Activated gamma-delta T cell treated with Interleukin-2 at 50 U/mL for 16 hours (primary cell): Measurements from ENCODE around the gene PSMD5.

Experiments used
- DNase-seq: peaks from one replicate; pipeline ENCODE4 v3.0.0-alpha.2; 2020

PSMD5 gene

DNA sequence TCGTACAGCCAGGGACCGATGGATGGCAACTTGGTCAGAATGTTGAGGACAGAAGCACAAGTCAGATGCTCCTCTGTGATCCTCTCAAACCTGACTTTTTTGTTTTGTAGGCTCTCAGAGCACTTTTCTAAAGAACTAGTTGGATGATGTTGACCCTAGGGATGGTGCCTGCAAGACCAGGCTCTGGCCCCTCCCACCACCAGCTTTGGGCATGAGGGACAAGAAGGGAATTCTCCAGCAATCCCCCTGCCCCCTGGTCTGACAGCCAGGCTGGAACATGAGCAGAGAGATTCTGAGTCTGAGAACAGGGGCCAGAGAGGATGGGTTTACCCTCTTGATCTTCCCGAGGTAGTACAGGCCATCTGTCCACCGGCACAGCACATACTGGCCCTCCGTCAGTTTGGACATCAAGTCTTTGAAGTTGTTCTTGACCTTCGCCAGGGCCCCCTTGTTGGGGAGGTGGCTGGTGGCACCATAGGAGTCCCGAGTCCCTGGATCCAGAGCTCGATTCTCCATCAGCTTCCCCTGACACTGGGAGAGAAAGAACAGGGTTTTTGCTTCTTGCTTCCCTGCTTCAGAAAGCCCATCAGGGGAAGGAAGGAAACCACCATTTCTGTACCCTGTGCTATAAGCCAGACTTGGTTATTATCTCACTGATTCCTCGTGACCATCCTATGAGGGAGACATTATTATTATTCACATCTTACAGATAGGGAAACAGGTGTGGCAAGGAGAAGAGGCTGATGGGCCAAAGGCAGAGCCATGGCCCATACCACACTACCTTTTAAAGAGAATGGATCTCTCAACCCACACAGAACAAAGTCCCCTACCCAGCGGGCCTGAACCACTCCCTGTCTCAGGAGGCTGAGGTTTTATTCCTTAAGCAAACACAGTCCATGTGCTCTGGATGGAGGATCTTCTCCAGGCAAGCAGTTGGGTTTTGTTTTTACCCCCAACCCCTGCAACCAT is 31.8 kb upstream of the PSMD5 start:
- no peak for DNase-seq

DNA sequence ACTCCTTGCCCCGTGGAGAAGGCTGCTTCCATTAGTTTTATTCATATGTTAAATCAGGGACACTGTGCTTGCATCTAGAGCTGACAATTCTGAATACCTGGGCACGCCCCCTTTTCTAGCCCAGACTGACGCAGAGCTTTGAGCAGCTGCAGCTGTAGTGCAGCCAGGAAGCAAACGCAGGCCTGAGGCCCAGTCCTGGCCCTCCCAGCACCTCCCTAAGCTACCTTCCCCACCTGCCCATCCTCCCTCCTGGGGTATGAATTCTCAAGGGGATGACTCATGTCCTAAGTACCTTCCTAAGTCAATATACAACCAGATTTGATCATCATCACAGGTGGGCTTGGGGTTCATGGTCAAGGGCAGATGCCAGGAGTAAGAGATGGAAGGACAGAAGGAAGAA is 30.8 kb upstream of the PSMD5 start:
- DNase-seq: no peak

- DNase-seq: no peak
Observed at GRCh38 chr9:120872791-120873502, 30.2 kb upstream of the PSMD5 start.

GRCh38 chr9:120870206-120870605 is 27.5 kb upstream of the PSMD5 start:
- no peak for DNase-seq

DNA sequence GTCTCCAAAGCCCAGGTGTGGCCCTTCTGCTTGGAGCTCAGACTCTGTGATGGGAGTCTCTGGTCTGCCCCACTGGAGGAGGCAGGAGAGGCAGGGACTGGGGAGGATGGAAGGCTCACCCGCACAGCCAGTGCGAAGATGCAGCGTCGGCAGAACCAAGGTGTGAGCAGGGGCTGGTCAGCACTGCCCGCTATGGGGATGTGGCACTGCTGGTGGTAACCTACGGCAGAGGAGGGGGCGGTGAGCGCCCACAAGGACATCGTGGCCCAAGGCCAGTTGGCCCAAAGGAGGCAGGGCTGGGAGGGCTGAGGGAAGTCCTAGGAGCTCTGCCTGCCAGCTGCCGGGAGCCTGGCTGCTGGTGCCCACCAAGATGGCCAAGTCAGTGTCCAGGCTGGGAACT is 27.0 kb upstream of the PSMD5 start:
- no peak for DNase-seq

GRCh38 chr9:120869360-120869687 is 26.6 kb upstream of the PSMD5 start:
- no peak for DNase-seq

GRCh38 chr9:120868676-120869359 is 26.1 kb upstream of the PSMD5 start:
- DNase-seq: peak; percentile 97

DNA sequence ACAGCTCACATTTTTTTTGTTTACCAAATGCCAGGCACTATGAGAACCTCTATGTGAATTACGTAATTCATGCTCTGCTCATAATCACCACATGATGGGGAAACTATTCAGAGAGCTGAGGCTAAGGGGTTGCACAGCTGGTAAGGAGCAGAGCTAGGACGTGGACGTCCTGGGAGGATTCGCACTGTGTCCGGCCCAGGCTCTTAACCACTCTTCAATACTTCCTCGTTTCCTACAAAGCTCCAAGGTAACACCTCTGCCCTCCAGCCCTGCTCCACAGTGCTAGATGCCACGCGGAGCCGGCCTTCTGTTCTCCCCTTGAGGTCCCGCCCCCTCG is 25.6 kb upstream of the PSMD5 start:
- DNase-seq: no peak

- DNase-seq: no peak
Observed at GRCh38 chr9:120867676-120868338, 25.1 kb upstream of the PSMD5 start.

DNA sequence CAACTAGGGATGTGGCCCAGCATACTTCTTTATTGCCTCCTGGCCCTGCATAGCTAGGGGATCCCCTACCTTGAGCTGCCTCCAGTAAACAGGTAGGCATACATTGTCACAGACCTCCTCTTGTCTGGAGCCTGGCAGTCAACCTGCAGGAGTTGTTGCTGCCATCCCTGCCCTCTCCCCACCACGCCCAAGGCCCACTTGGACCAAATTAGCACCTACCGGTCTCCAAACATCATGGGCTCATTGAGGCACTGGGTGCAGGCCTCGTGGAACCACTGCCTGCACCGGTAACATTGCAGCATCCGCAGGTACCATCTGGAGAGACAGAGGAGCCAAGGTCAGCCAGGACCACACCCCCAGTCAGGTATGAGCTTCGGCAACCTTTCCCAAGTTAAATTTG is 23.9 kb upstream of the PSMD5 start:
- no peak for DNase-seq

- DNase-seq: no peak
Observed at GRCh38 chr9:120865809-120866208, 23.1 kb upstream of the PSMD5 start.

GRCh38 chr9:120865176-120865575 is 22.5 kb upstream of the PSMD5 start:
- no peak for DNase-seq

DNA sequence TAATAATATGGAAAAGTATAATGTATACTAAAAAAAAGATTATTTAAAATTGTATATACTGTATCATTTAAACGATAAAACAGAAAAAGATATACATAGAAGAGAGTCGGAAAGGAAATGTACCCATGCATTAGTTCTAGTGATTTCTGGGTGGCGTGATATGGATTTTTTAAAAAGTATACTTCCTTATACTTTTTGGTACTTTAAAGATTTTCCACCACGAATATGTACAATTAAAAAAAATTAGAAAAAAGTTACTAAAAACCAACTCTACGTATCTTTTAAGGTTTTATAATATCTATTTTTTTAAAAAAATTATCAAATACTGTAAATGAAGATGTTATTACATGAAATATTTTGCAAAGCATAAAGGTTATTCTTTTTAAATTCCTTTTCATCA is 22.0 kb upstream of the PSMD5 start:
- DNase-seq: no peak

- no peak for DNase-seq
Observed at GRCh38 chr9:120863833-120864232, 21.1 kb upstream of the PSMD5 start.

DNA sequence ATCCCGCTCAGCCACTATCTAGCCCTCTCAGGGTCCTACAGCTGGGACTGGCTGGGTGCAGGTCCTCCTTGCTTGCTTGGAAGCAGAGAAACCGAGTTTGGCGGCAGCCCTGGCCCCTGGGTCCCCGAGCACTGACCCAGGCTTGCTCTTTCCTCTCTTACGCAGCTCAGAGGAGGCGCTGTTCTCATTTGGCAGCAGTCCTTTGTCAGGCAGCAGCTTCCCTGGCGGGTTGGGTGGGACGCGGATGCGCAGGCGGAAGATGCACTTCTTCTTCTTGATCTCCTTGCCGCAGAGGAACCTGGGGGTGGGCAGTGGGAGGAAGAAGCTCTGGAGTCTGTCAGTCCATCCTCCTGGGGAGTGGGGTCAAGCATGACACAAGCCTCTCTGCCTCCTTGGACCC is 19.7 kb upstream of the PSMD5 start:
- DNase-seq: no peak

- DNase-seq: no peak
Observed at GRCh38 chr9:120861935-120862334, 19.2 kb upstream of the PSMD5 start.

GRCh38 chr9:120860083-120860482 is 17.4 kb upstream of the PSMD5 start:
- DNase-seq: no peak

GRCh38 chr9:120859361-120859760 is 16.6 kb upstream of the PSMD5 start:
- no peak for DNase-seq

DNA sequence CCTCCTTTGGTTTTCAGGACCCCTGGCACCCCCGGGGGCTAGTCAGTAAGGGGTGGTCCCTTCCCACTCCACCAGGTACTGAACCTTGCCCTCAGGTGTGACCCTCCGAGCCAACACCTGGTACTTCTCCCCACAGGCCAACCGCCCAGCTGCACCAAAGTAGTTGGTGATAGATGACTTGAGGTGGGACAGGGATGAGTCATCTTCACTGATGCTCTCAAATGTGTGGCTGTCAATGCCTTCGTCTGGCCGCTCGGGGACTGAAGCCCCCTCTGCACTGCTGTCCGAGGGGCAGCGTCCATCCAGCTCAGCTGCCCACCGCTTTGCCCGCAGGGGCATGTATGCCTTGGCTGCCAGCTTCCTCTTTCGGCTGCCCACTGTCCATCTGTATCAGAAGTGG is 15.2 kb upstream of the PSMD5 start:
- no peak for DNase-seq

DNA sequence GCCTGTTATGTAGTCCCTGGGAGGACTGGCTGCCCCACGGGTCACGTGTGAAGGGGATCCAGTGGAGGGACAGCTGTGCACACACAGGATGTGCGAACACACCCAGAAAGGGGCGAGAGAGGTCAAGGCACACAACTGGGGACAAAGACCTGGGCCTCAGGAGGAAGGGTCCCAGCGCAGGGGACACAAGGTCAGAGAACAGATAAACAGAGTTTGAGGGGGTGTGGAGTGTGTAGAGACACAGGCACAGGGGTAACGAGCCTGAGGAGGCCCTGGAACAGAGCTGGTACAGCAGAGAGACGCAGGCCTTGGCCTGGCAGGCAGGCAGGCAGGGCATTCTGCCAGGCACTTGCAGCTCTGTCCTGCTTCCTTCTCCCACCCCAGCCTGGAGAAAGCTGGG is 14.8 kb upstream of the PSMD5 start:
- no peak for DNase-seq

GRCh38 chr9:120856700-120857099 is 14.0 kb upstream of the PSMD5 start:
- DNase-seq: no peak

DNA sequence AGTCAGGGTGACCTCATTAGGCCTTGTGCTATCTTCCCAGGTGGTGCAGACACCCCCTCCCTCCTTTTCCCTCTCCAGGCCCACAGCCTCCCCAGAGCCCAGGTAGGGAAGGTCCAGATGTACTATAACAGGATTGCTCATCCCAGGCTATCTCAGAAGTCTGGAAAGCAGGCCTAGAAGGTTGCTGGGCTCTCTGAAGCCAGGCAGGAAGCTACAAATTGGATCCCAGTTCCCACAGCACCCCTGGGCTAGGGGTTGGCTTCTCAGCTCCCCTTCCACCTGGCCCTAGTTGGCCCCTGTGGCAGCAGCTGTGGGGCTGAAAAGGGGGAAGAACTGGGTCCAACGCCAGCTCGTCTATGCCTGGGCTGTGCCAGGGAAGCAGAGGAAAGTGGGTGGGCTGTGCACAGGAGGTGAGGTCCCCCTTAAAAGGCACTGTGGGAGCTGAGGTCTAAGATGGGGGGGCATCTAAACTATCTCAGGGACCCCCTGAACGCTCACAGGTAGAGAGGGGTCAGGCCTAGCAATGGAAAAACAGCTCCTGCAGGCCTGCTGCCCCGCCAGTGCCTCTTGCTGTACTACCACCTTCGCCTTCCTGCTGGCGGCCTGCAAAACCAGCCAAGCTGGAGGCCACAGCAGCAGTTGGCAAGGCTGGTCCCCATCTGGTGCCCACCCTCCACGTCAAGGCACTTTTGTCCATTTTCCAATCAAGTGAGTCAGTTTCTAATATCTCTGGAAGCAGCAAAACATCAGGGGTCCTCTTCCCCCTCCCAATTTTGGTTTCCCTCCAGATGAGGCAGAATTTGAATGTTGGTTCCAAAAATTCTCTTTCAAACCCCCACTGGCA is 13.3 kb upstream of the PSMD5 start:
- no peak for DNase-seq
